ENCODE results near the gene APLF. TPM values are rescaled to one million over a fixed set of nuclear protein-coding genes. Genes with fewer than 3 reads are reported as not detected.

APLF gene, protein sequence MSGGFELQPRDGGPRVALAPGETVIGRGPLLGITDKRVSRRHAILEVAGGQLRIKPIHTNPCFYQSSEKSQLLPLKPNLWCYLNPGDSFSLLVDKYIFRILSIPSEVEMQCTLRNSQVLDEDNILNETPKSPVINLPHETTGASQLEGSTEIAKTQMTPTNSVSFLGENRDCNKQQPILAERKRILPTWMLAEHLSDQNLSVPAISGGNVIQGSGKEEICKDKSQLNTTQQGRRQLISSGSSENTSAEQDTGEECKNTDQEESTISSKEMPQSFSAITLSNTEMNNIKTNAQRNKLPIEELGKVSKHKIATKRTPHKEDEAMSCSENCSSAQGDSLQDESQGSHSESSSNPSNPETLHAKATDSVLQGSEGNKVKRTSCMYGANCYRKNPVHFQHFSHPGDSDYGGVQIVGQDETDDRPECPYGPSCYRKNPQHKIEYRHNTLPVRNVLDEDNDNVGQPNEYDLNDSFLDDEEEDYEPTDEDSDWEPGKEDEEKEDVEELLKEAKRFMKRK
- total RNA-seq (2022; extraction: Qiagen RNA extraction), result 0.48 to 0.61 TPM (median 0.56 TPM) in 5 replicates

DNA sequence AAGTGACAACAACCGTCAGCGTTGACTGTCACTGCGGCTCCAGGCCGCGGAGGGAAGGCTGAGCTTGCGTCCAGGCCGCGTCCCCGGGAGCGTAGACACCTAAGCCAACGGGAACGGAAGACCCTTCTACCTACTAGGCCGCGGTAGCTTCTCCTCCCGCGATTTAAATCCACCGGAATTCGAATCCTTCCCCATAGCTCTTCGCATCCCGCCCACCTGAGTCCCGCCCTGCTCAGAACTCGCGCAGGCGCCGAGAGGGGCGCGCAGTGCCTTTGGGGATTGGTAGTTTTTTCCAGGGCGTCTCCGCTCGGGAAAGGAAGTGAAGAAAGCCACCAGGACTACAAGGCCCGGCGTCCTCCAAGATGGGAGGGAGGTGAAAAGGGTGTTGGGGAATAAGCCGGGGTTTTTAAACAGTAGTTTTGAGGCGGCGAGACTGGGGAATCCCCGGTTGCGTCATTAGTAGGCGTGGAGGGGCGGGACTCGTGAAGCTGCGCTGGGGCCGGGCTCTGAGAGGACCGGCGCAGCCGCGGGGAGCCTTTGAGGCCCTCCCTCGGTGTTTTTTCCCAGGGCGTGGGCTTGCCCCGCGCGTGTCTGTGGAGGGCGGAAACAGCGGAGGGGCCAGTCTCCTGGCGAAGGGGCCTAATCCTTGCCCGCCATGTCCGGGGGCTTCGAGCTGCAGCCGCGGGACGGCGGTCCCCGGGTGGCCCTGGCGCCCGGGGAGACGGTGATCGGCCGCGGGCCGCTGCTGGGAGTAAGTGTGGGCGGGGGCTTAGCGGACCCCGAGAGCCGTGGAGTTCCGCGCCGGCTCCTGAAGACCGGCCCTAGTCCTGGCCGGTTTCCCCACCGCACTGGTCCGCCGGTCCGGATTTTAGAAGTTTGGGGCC, at the start of gene APLF, which contains the start of gene FBXO48:
Gene APLF, plus strand, starts transcription at position 509 of the 884 bp plus-strand sequence. Its CDS starts 147 bp downstream, at position 656.
Gene FBXO48, minus strand, starts transcription at position 218 of the 884 bp plus-strand sequence. CDS start 2,149 bp downstream, outside the sequence.

Other genes starting within 250 kb of the APLF start
- 51.1 to 67.1 TPM (median 53.1 TPM) in 5 replicates for gene PPP3R1, start 215.1 kb upstream of the APLF start, total RNA-seq (2022; extraction: Qiagen RNA extraction)
- 1.3 to 2.1 TPM (median 1.6 TPM) in 5 replicates for gene CNRIP1, start 147.6 kb upstream of the APLF start, total RNA-seq (2022; extraction: Qiagen RNA extraction)
- gene PLEK, start 102.3 kb upstream of the APLF start, total RNA-seq (2022; extraction: Qiagen RNA extraction), result not detected in 5 replicates
- gene FBXO48, start 291 bp upstream of the APLF start, total RNA-seq (2022; extraction: Qiagen RNA extraction), result 0.40 to 0.61 TPM (median 0.56 TPM) in 5 replicates
- 0.01 TPM in 1 of 5 replicates, not detected in the others for gene PROKR1, start 176.0 kb downstream of the APLF start, total RNA-seq (2022; extraction: Qiagen RNA extraction)